Measurements from ENCODE around the gene PCGF3.
"Not testable (repeated sequence)": the region's sequence is repeated elsewhere in the genome, so short reads cannot be mapped to it uniquely, and the experiment has no call there.

Gene PCGF3

DNA sequence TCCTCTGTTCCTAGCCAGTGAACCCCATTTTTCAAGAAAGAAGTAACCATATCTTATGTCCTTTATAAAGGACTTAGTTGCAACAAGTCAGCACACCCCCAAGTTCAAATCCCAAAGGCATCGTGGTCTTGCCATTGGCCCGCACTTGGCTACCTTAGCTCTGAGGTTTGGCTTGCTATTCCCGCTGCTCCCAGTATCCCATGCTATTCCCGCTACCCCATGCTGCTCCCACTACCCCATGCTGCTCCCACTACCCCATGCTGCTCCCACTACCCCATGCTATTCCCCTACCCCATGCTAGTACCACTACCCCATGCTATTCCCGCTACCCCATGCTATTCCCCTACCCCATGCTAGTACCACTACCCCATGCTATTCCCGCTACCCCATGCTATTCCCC is 37.4 kb upstream of the PCGF3 start:
- not testable (repeated sequence) for DNase-seq

- DNase-seq, result not testable (repeated sequence)
Measured at GRCh38 chr4:669806-670559, 35.6 kb upstream of the PCGF3 start.

DNA sequence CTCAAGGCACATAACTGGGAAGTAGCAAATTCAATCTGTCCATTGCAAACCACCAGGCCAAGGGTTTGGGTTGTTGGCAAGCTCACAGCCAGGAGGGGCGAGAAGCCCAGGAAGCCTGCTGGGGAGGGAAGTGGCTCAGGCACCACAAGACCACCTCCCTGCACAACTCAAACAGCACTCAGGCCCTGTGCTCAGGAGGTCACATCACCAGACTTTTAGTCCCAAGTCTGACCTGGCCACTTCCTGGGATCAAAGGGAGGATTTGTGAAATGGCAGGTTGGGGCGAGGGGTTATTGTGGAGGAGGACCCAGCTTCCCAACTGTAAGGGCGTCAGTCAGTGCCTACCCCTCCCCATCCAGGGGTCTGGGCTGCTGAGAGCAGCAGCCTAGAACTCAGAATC is 33.9 kb upstream of the PCGF3 start:
- no peak for DNase-seq

DNA sequence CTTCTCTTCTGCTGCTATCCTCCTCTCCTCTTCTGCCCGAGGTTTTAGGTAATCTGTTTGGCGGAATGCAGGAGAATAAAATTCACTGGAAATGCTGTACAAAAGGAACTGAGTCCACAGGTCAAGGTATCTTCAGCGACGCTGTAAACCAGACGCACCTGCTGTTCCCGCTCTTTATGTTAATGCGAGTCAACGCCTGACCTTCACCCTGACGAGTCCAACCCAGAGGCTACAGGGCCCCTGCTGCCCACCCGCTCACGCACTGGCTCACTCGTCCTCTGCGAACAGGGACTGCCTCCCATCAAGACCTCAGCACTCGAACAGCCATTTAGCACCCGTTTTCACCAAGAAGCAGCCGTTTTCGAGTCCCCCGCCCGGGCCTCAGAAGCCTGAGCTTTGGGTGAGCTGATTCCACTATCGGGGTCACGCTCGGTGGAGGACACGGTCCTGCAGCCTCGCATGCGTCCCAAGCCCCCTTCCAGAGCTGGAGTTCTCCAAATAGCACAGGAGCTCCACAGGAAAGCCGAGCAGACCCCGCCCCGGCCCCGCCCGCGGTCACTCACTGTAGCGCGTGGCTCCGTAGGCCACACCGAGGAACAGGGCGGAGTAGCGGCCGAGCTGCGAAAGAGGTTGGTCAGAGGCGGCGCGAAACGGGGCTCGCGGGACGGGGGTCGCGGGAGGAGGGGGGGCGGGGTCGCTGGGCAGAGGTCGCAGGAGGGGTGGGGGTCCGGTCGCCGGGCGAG is 32.1 kb upstream of the PCGF3 start:
- DNase-seq, result no peak

DNA sequence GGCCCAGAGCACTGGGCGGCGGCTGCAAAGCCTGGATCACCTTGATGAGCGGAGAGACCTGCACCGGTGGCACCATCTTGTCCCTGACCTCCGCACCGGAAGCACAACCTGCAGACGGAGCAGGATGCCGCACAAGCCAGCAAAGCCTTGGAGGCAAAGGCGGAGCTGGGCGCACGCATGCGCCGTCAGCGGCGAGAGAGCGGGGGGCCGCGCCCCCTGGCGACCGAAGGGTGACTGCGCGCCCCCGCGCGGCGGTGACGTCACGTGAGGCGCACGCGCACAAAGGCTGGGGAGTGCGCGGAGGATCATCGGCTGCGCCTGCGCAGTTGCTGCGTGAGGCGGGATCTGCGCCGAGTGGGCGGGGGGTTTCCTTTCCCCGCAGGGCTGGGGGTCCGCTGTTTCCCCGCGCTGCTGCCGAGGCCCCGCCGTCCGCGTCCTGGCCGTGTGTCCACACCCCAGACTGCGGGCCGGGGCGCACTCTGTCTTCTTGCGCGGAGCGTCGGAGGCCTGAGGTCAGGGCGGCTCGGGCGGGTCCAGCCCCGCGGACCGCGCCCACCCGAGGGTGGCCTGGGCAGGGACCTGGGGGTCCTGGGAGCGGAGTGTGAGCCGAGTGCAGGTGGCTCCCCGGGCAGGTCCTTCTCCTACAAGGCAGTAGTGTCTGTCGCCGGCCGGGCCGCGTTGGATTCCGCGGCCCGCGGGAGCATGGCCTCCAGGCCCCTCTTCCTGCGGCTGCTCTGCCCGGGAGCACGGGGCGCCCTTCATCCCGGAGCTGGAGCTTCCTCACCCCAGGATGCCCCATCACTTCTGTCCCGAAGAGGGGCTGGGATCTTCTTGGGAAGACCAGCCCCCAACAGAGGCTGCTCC is 31.2 kb upstream of the PCGF3 start, which contains the start of the genes ATP5ME and MYL5:
ATP5ME (minus strand) TSS at position 105 of the 864 bp plus-strand sequence; CDS start at position 76, 29 bp downstream.
MYL5 (plus strand) TSS at position 371 of the 864 bp plus-strand sequence. CDS start 3,485 bp downstream, outside the sequence.
- peak; percentile 96 to 99 for DNase-seq

DNA sequence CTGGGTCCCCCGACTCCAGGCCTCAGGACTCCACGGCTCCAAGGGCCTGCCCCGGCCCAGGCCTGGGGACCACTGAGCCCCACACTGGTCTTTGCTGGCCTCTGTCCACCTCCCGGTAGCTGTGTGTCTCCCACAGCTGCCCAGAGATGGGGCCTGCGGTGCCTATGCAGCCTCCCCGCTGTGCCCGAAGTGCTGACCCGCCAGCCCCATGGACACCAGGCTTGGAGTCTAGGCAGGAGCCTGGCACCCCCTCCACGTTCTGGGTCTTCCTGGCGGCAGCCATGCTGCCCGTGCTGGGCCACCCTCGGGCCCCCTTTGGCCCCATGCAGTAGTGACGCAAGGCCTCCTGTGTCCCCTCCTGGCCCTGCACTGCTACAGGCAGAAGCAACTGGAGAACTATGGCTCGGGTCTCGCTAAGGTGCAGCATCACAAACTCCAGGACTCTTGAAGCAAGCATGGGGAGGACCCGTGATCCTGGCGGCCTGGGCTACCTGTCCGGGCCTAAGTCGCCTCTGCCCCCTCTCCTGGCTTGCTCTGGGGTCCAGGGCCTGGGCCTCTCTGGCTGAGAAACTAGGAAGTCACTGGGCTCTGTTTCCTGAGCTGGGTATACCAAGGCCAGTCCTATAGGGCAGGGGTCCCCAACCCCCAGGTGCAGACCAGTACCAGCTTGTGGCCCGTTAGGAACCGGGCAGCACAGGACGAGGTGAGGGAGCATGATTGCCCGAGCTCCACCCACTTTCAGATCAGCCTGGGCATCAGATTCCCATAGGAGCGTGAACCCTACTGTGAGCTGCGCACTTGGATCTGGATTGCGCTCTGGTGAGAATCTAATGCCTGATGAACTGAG is 30.4 kb upstream of the PCGF3 start:
- DNase-seq, result no peak

GRCh38 chr4:675980-676870 is 29.4 kb upstream of the PCGF3 start:
- DNase-seq, result no peak

- DNase-seq, result no peak
Measured at GRCh38 chr4:676871-677235, 28.8 kb upstream of the PCGF3 start.

- no peak for DNase-seq
Measured at GRCh38 chr4:677431-678293, 28.0 kb upstream of the PCGF3 start.

DNA sequence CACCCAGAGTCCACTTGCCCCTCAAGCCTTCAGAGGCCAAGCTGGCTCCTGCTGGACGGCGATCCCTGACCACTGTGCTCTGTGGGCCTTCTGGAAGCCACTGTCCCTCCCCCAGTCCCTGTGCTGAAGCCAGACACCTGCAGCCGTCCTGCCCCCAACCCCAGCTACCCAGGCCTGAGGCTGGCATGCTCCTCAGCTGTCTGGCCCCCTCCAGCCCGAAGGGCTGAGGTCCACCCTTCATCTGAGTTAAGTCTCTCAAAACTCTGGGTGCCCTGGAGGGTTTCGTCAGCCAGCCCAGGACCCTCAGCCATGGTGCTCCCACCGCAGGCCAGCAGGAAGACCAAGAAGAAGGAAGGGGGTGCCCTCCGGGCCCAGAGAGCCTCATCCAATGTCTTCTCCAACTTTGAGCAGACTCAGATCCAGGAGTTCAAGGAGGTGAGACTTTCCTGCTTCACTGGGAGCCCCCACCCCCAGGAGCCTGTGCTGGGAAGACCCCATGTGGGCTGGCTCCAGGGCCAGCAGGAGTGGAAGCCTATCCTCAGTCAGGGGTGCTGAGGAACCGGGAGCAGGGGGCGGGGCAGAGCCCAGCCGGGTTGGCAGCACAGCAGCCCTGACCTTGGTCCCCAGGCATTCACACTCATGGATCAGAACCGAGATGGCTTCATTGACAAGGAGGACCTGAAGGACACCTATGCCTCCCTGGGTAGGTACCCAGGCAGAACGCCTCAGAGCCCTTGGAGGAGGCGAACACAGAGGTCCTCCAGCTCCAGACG is 27.1 kb upstream of the PCGF3 start:
- DNase-seq, result no peak

DNA sequence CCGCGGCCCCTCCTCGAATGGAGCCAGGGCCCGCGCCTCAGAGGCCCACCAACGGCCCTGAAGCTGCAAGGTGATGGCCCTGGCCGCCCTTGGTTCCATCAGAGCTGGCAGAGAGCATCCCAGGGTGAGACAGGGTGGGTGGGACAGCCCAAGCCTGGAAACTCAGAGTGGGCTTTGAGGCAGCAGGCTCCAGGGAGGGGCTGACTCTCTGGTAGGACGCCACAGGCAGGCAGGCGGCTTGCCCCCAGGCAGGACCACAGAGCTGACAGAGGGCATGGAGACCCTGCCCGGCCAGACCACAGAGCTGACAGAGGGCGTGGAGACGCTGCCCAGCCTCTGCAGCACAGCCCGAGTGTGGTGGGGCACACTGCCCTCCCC is 26.5 kb upstream of the PCGF3 start:
- DNase-seq, result no peak

DNA sequence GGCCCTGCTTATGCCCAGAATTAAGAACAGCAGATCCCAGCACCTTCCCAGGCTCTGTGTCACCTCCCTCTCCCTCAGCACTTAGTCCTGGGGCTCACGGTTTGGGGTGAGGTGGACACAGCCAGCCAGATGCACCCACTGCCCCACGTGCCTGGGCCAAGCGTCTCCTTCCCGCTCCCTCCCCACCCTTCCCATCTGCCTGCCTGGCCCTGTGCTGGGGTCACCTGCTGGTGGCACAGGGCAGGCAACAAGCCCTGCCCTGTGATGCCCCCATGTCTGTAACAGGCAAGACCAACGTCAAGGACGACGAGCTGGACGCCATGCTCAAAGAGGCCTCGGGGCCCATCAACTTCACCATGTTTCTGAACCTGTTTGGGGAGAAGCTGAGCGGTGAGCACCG is 26.0 kb upstream of the PCGF3 start:
- DNase-seq, result no peak

- no peak for DNase-seq
Measured at GRCh38 chr4:680091-680490, 25.5 kb upstream of the PCGF3 start.

DNA sequence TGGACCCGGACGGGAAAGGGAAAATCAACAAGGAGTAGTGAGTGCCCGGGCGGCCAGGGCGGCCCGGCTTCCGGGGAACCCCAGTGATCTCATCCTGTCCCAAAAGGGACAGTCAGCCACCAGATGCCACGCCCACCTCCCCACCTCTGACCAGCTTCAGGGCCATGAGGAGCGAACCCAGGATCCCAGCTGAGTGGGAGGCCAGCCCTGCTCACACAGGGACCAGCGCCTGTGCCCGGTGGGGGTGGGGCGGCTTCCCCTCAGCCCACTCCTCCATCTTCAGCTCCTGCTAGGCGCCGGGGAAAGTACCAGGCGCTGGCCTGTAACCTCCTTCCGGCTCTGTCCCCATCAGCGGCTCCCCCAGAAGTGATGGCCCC is 25.1 kb upstream of the PCGF3 start:
- no peak for DNase-seq

DNA sequence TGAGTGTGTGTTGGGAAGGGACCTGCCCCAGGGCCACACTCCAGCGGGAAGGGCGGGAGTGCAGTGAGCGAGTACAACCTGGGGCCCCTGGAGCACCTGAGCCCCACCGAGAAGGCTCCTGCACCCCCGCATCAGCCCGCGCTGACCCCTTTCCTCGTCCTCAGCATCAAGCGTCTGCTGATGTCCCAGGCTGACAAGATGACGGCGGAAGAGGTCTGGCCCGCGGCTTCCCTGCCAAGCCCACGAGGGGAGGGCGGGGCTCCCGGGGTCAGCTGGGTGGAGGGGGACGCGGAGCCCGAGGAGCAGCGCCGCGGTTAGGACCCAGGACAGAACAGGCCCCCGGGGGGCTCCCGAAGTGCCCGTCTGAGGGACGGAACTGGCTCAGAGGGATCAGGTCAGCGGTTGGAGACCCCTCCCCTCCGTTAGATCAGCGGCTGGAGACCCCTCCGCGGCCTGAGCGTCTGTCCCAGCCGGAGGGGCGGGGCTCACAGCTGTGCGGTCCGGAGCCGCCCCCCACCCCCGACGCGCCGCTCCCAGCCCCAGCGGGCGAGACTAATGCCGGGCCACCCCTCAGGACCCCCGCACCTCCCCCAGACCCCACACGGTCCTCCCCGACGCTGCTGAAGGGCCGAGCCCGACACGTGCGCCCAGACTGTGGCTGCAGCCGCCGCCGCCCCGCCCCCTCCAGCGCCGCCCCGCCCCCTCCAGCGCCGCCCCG is 24.5 kb upstream of the PCGF3 start:
- DNase-seq, result no peak

DNA sequence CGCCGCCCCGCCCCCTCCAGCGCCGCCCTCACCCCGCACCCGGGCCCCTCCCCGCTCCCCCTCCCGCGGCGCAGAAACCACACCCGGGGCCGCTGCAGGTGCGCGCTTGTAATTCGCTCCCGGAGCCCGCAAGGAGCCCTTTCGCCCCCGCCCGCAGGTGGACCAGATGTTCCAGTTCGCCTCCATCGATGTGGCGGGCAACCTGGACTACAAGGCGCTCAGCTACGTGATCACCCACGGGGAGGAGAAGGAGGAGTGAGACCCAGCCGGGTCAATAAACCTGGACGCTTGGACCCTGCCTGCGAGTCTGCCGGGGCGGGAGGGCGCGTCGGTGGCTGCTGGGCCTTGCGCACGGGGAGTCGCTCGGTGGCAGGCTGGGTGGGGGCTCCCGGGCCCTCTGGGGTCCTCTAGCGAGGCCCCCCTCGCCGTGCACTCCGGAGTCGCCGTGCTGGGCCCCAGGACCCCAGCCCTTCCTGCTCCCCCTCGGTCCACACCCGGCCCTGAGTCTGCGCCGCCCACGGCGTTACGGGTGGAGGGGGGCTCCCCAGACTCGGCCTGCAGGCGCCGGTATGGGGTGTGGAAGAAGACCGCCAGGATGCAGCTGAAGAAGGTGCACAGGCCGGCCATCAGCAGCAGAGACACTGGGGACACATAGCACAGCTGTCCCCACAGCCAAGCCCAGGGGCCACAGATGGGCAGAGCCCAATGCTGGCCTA is 23.7 kb upstream of the PCGF3 start:
- DNase-seq, result no peak

- DNase-seq, result no peak
Measured at GRCh38 chr4:682490-683172, 23.0 kb upstream of the PCGF3 start.

Data from stimulated activated CD4-positive, alpha-beta T cell treated with anti-CD3 and anti-CD28 coated beads, Interleukin-2, amount 100 ng/mL, for 48 hours (primary cell).